GM12878 (cell line): ENCODE measurements around the gene ADGRD1. TPM values are rescaled to one million over a fixed set of nuclear protein-coding genes. Genes with fewer than 3 reads are reported as not detected.

Source experiments
- ATAC-seq: fragments of 200-7000 bp; cut with Tn5 transposase; 3 replicates; pipeline ENCODE4 v1.9.1; 2020; ENCODE audit warnings: mild to moderate bottlenecking, moderate library complexity
- BruUV-seq: library from RNA; stranded (reverse); fragments of 400-500 nt; replicated peaks from 2 replicates; lab custom pipeline; 2021; lab: Mats Ljungman, UMichigan
- CTCF ChIA-PET: fragments of 300-600 bp; sonication (Branson Sonifier 250); formaldehyde crosslinking; extraction: SDS; loops from one replicate; lab custom pipeline; 2021; ENCODE audit warnings: inconsistent platforms; lab: Yijun Ruan, JAX
- POLR2A ChIA-PET: fragments of 350-600 bp; formaldehyde crosslinking; extraction: SDS; loops from one replicate; lab custom pipeline; 2021; ENCODE audit warnings: inconsistent platforms; lab: Charles Lee
- RAD21 ChIA-PET: fragments of 300-600 bp; sonication (Branson Sonifier 250); formaldehyde crosslinking; loops from one replicate; lab custom pipeline; 2023; ENCODE audit warnings: antibody characterized with exemption; ENCODE audit not compliant: unreplicated experiment; lab: Charles Lee
- SMC1A ChIA-PET: fragments of 300-600 bp; sonication (Branson Sonifier 250); formaldehyde crosslinking; loops from one replicate; lab custom pipeline; 2023; ENCODE audit not compliant: unreplicated experiment, uncharacterized antibody; lab: Charles Lee
- DNase-seq: peaks from one replicate; pipeline ENCODE4 v3.0.0-alpha.2; 2011; ENCODE audit warnings: low read depth, low spot score
- FAIRE-seq: peaks from 3 replicates; lab custom pipeline; 2011; peaks lifted over from hg19 to GRCh38; lab: Jason Lieb, UNC
- H2AFZ ChIP-seq: 2 replicates; pipeline ENCODE4 v1.6.0; 2011; ENCODE audit warnings: low read depth, low read length, control low read depth; ENCODE audit not compliant: control insufficient read depth
- H3K27ac ChIP-seq: 2 replicates; pipeline ENCODE4 v1.5.1; 2011; ENCODE audit warnings: control low read depth; ENCODE audit not compliant: control insufficient read depth, insufficient read depth
- H3K27me3 ChIP-seq, 2 experiments: replicated peaks in 1 of 2; 2 replicates each; pipeline versions ENCODE4 v1.6.0 to v1.6.1; 2011; ENCODE audit warnings: low read length in 1 of 2; ENCODE audit not compliant: control insufficient read depth in 2 of 2, insufficient read depth in 2 of 2
- H3K36me3 ChIP-seq, 2 experiments: 2 replicates each; pipeline ENCODE4 v1.5.1; 2011; ENCODE audit warnings: low read length in 1 of 2; ENCODE audit not compliant: control insufficient read depth in 2 of 2, insufficient read depth in 2 of 2
- H3K4me1 ChIP-seq: 2 replicates; pipeline ENCODE4 v1.6.1; 2011; ENCODE audit warnings: mild to moderate bottlenecking, low read length, moderate library complexity, mixed read lengths; ENCODE audit not compliant: control insufficient read depth, insufficient read depth
- H3K4me2 ChIP-seq: 2 replicates; pipeline ENCODE4 v1.6.0; 2011; ENCODE audit warnings: control low read depth; ENCODE audit not compliant: control insufficient read depth, insufficient read depth
- H3K4me3 ChIP-seq: fragments of 200-600 bp; sonication (generic); 2 replicates; pipeline ENCODE4 v1.5.1; 2016
- H3K79me2 ChIP-seq: 2 replicates; pipeline ENCODE4 v1.6.0; 2011; ENCODE audit warnings: low read length; ENCODE audit not compliant: control insufficient read depth, insufficient read depth
- H3K9ac ChIP-seq: 2 replicates; pipeline ENCODE4 v1.8.0; 2011; ENCODE audit warnings: low read length, control low read depth, mixed read lengths; ENCODE audit not compliant: control insufficient read depth, insufficient read depth
- H3K9me3 ChIP-seq: replicated peaks from 3 replicates; pipeline ENCODE4 v1.5.1; 2011; ENCODE audit warnings: mild to moderate bottlenecking, low read length; ENCODE audit not compliant: control insufficient read depth, insufficient read depth
- H4K20me1 ChIP-seq: 2 replicates; pipeline ENCODE4 v1.6.0; 2011; ENCODE audit not compliant: control insufficient read depth, insufficient read depth
- FOS ChIP-seq: IDR thresholded peaks from 3 replicates; pipeline ENCODE4 v1.6.1; 2011; ENCODE audit warnings: borderline replicate concordance; ENCODE audit not compliant: insufficient read length; ENCODE audit errors: extremely low read depth
- FOXK2 ChIP-seq: fragments of 450-650 bp; IDR thresholded peaks from 2 replicates; pipeline ENCODE4 v1.6.1; 2017; ENCODE audit warnings: mild to moderate bottlenecking, moderate library complexity
- IRF3 ChIP-seq: fragments of 450-650 bp; IDR thresholded peaks from 2 replicates; pipeline ENCODE4 v1.6.1; 2014; ENCODE audit warnings: mild to moderate bottlenecking
- JUND ChIP-seq: IDR thresholded peaks from 2 replicates; pipeline ENCODE4 v1.6.1; 2012; ENCODE audit warnings: low read depth, mild to moderate bottlenecking, low read length, improper control_type of control experiment, moderate library complexity
- NFYB ChIP-seq: IDR thresholded peaks from 2 replicates; pipeline ENCODE4 v1.6.1; 2011; ENCODE audit warnings: low read depth, mild to moderate bottlenecking, low read length, improper control_type of control experiment, moderate library complexity; ENCODE audit not compliant: insufficient read depth
- NR2C1 ChIP-seq: fragments of 450-650 bp; IDR thresholded peaks from 2 replicates; pipeline ENCODE4 v1.6.1; 2017; ENCODE audit warnings: antibody characterized with exemption, mild to moderate bottlenecking, moderate library complexity
- NRF1 ChIP-seq: conservative IDR thresholded peaks from 2 replicates; pipeline ENCODE4 v1.6.1; 2011; ENCODE audit warnings: mild to moderate bottlenecking, low read depth, low read length, improper control_type of control experiment
- PRDM15 ChIP-seq: fragments of 450-650 bp; formaldehyde crosslinking; IDR thresholded peaks from 2 replicates; pipeline ENCODE4 v1.4.0; 2020; ENCODE audit warnings: mild to moderate bottlenecking, moderate library complexity
- RFX5 ChIP-seq: IDR thresholded peaks from 2 replicates; pipeline ENCODE4 v1.6.1; 2011; ENCODE audit warnings: low read depth, low read length, improper control_type of control experiment
- RUNX3 ChIP-seq: IDR thresholded peaks from 2 replicates; pipeline ENCODE4 v1.6.1; 2012; ENCODE audit warnings: low read length, inconsistent platforms
- SMAD1 ChIP-seq: fragments of 450-650 bp; IDR thresholded peaks from 2 replicates; pipeline ENCODE4 v1.6.1; 2018; ENCODE audit warnings: mild to moderate bottlenecking, low read depth; ENCODE audit not compliant: partially characterized antibody
- SMARCA5 ChIP-seq: fragments of 450-650 bp; IDR thresholded peaks from 2 replicates; pipeline ENCODE4 v1.6.1; 2017; ENCODE audit warnings: mild to moderate bottlenecking
- SMC3 ChIP-seq: IDR thresholded peaks from 2 replicates; pipeline ENCODE4 v1.6.1; 2011; ENCODE audit warnings: low read length, improper control_type of control experiment, borderline replicate concordance
- SREBF2 ChIP-seq: IDR thresholded peaks from 2 replicates; pipeline ENCODE4 v1.6.1; 2012; ENCODE audit warnings: mild to moderate bottlenecking, low read length
- SUZ12 ChIP-seq: fragments of 200-600 bp; sonication (generic); IDR thresholded peaks from one replicate; pipeline ENCODE4 v1.6.1; 2018; ENCODE audit warnings: antibody characterized with exemption, mild to moderate bottlenecking; ENCODE audit not compliant: unreplicated experiment
- TCF12 ChIP-seq: IDR thresholded peaks from 2 replicates; pipeline ENCODE4 v1.6.1; 2011; ENCODE audit warnings: low read depth, mild to moderate bottlenecking, low read length
- WGBS: methylation state at CpG from one replicate; pipeline ENCODE4 v1.1.6; 2016; ENCODE audit warnings: low lambda C conversion rate; ENCODE audit not compliant: insufficient replicate concordance, insufficient coverage; ENCODE audit errors: missing lambda C conversion rate; 5-methylcytosine and 5-hydroxymethylcytosine counted together
- in situ Hi-C: fragments of 300-500 bp; cut with MboI; formaldehyde crosslinking; loops from 9 replicates; pipeline ENCODE4 v1.14.3; 2018; ENCODE audit warnings: mixed read lengths
- intact Hi-C: fragments of 100-400 bp; cut with micrococcal nuclease; formaldehyde crosslinking; loops from one replicate; pipeline ENCODE4 v1.14.2; 2022; ENCODE audit not compliant: unreplicated experiment
- polyA plus RNA-seq, 11 experiments: library from polyadenylated mRNA; depleted of rRNA in 4 of 11; unstranded in 6 of 11; stranded (reverse) in 5 of 11; fragments of >200 nt; fragmentation: Nextera tagmentation in 4 of 11; fragmentation: Illumina TruSeq in 1 of 11; extraction: Ambion mirVana in 4 of 11; extraction: Trizol in 1 of 11; gene quantifications; 1 replicate in 1 of 11; 2 replicates in 10 of 11; pipeline versions ENCODE4 v1.2.1 to v1.2.3, GENCODE V29; 2011 to 2016; ENCODE audit warnings: inconsistent platforms in 2 of 11, missing spikeins in 2 of 11, low read depth in 1 of 11
- total RNA-seq, 4 experiments: library from RNA; depleted of rRNA in 3 of 4; stranded (reverse); fragments of >200 nt in 3 of 4; fragmentation: Illumina TruSeq in 1 of 4; extraction: Trizol in 1 of 4; gene quantifications; 2 replicates each; pipeline versions ENCODE4 v1.2.1 to v1.2.3, GENCODE V29; 2013 to 2021

ADGRD1 gene
- total and polyA plus RNA-seq, 10 of the 15 experiments (the other 5 are each of a cell fraction or from before 2014, with no cell fraction given): 0.15 to 12.7 (median 1.2) TPM

GRCh38 chr12:130933269-130933995 is 20.3 kb upstream of the ADGRD1 start:
- DNase-seq (no peak), ATAC-seq (no peak)
- H3K4me1 ChIP-seq: no peaks in the 10 kb centered on the region
- in situ Hi-C loops: no loop called here
- POLR2A ChIA-PET: no interaction called here
- no peak overlapping the region for H2AFZ ChIP-seq
- no peak overlapping the region for H3K27ac ChIP-seq
- no peak overlapping the region for H3K9ac ChIP-seq
- H3K9me3 ChIP-seq: no peaks in the 10 kb centered on the region
- BruUV-seq: no TSS peak
- SMC1A ChIA-PET: interaction anchor here (1.1 kb wide), 1 partner anchor 24 kb away, joined by 4 read pairs; no protein-coding TSS in a partner anchor
- RAD21 ChIA-PET: no interaction called here
- no peaks in the 10 kb centered on the region for H4K20me1 ChIP-seq
- no peak for TF ChIP-seq FOXK2
- no peak for TF ChIP-seq IRF3
- TF ChIP-seq NRF1: no peak
- no peak for TF ChIP-seq SUZ12
- TF ChIP-seq PRDM15: no peak
- no peak for TF ChIP-seq SREBF2
- no peak for TF ChIP-seq JUND
- no peak for TF ChIP-seq SMAD1
- TF ChIP-seq NFYB: no peak
- no peak for TF ChIP-seq SMC3
- TF ChIP-seq TCF12: no peak
- TF ChIP-seq FOS: no peak
- TF ChIP-seq RFX5: no peak
- TF ChIP-seq NR2C1: no peak
- TF ChIP-seq SMARCA5: no peak
- no peak for TF ChIP-seq RUNX3
- TF ChIP-seq, all 136 proteins: peak for 0
- CTCF ChIA-PET: interaction anchor here (0.5 kb wide), 1 partner anchor 86 kb away, joined by 3 read pairs; no protein-coding TSS in a partner anchor
- peaks cover 0 to 1% of the 10 kb centered on the region in 2 experiments; a peak in 2 of 4 replicates for H3K27me3 ChIP-seq
- 63% methylated on average over 38 of the region's 38 CpGs for WGBS
- intact Hi-C loops: no loop called here
- no peak overlapping the region for H3K4me3 ChIP-seq
- no peak overlapping the region for H3K4me2 ChIP-seq
- no peaks in the 10 kb centered on the region for H3K36me3 ChIP-seq
- no peaks in the 10 kb centered on the region for H3K79me2 ChIP-seq
- FAIRE-seq: no peak
